CD4-positive, alpha-beta T cell treated with Interleukin-15 for 4 hours (primary cell): ENCODE data around the gene WNT7B.

Experiments used
- DNase-seq: peaks from one replicate; pipeline ENCODE4 v3.0.0-alpha.2; 2020; ENCODE audit warnings: low spot score

WNT7B gene

DNA sequence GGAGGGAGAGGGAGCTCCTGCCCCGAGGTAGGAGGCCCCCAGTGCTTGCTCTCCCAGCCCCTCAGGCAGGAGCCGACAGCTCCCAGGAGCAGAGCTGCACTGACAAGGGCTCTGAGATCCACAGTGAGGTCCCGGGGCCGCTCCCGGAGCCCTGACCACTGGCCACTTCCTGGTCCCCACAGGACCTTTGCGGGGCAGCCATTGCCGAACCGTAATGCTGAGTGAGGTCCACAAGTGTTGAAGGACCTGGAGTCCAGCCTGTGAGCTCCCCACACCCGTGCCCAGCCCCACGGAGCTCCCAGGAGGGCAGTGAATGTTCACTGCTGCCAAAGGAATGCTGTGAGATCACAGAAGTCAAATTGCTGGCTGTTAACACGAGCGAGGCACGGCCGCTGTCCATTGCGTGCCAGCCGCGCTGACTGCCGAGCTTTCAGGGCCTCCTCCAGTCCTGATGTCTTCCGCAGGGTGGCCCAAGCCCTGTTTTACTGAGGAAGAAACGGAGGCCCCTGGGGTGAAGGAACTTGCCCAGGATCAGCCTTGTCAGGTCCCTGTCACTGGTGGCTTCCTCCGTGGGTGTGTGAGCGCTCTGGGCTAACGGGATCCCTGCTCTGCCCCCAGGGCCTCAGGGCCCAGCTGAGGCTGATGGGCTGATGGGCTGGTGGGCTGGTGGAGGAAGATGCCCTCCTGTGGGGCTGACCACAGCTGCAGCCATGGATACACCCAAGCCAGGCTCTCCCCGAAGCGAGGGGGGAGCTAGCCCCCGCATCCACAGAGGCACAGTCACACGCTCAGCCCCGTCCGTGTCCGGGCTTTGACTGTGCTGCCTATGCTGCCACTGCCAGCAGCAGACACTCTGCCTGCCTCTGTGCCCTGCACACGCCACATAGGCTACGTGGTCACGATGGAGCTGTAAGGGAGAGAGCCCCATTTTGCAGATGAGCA lies 70.8 kb downstream of the WNT7B start:
- DNase-seq = no peak

DNA sequence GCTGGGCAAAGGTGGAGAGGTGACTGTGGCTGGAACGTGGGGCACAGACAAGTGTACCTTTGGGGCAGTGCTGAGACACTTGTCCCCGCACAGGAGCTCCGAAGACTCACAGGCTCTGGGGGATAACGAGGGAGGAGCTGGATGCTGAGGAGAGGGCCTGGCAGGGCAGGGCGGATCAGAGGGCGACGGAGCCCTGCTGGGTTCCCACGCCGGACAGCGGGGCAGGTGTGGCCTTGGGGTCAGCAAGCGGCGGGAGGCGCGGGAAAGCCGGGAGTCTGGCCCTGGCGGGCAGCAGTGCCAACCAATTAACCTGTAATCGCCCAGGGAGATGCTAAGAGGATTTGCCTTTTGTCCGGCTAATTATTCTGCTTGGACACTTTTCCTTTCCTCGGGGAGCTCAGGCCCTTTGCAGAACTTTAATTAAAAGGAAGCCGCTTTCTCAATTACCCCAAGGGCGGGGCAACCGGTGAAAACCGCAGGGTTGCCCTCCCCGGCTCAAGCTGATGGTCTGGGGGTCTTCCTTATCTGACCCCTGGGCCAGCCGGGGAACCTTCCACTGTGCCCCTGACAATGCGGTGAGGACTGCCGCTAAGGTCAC lies 71.5 kb downstream of the WNT7B start:
- no peak for DNase-seq

DNA sequence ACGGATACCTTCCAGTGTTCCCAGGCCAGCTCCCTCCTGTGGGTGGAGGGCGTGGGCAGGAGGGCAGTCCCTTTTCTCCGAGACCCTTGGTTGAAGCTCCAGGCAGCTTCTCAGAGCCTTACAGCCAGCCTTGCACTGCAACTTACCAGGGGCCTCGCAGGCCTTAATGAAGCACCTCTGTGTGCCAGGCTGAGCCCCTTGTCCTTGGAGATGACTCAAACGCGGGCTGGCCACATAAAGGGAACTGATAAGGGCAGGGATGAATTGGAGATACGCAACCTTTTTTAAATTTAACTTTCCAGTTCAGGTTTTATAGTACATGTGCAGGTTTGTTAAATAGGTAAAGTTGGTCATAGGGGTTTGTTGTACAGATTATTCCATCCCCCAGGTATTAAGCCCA lies 72.7 kb downstream of the WNT7B start:
- DNase-seq = no peak

DNA sequence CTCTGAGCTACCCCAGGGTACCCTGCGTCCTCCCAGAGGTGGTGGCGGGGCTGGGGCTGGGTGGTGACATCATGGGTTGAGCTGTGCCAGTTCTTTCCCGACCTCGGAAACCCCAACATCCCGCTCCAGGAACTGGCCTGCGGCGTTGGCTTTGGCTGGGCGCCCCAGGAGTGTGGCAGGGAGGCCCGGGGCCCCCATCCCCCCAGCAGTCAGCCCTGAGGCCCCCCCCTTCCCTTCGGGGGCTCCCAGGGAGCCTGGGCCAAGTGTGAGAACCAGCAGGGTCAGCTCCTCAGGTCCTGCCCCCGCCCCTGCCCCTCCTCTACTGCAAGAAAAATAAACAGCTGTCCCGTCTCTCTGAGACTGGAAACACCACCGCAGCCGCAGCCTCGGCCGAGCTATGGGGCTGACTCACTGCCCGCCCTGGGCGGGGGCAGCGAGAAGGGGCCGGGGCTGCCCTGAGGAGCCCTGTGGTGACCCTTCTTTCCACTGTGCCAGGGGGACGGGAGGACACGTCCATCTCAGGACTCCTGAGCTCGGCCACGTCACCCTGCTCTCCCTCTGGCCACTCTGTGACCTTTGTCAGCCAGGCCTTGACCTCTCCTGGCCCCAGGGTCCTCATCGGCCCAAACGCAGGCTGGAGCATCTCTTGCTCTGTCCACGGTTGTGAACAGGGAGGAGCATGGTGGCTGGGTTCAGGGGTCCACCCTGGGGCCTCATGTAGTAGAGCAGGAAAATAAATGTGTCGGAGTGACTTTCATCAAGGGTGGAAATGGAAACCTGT lies 73.4 kb downstream of the WNT7B start:
- DNase-seq = no peak

DNA sequence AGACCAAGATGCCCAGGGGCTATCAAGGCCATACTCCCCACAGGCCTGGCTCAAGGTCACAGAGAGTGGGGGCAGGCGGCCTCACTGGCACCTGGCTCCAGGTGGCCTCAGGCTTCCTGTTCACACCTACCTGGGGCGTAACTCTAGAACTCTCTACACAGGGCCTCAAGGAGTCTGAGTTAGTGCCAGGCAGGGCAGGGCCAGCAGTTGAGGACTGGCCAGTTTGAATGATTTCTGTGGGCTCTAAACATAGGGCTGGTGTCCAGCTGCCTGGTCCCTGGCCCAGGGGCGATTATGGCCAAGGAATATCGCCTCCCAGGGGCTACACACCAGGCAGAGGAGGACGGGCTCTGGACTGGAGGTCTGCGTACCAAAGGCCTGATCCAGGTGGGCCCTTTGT lies 79.2 kb downstream of the WNT7B start:
- DNase-seq = no peak

DNA sequence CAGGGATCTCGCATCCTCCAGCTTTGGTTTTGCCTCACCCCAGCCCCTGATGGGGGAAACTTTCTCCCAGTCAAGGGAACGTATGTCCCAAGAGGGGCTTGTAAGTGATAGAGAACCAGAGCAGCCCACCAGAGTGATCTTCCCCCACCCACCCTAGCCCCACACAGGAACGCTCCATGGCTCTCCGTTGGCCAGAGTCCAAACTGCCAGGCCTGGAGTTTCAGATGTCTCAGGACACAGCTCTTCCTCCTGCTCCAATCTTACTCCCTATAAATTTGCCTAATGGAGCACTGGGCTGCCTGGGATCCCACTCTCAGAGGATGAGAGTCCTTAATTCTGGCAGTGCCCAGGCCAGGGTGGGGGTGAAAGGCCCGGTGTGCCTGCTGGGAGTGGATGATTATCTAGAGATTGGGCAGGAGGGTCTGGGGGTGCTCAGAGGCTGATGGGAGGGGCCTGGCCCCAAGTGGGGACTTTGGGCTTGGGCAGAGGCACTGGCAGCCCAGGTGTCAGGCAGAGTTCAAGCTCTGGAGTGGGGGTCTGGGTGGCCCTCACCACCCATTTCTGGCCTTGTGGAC lies 79.9 kb downstream of the WNT7B start:
- no peak for DNase-seq

DNA sequence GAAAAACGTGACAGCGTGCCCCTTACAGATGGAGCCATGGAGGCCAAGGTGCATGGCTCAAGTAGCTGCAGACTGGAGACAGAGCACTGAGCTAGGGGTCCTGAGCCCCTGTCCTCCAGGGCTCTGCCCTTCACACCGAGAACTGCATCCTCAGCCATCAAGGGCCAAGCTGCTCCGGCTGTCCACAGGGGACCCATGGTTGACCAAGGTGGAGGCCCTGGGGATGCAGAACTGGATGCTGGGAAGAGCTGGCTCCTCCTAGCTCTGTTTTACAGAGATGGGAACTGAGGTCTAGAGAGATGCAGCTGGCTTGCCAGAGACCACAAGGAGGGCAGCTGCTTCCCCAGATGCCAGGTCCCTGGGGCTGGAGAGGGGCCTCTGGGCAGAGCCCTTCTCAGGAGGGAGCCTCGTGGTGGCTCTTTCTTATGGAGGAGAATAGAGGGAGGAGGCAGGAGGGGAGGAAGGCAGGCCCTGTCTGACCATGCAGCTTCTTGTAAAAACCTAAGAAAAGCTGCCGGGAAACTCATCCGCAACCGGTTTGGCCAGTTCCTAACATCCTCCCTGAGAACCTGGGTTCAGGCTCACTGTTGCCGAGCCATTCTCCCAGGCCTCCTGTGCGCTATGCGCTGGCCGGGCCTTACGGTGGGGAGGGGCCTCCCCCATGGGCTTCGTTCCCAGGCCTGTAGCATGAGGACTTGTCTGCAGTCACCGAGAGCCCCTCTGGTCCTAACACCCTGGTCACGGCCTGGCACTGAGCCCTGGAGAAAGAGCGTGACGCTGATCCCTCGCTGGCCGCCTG lies 80.6 kb downstream of the WNT7B start:
- DNase-seq = no peak

DNA sequence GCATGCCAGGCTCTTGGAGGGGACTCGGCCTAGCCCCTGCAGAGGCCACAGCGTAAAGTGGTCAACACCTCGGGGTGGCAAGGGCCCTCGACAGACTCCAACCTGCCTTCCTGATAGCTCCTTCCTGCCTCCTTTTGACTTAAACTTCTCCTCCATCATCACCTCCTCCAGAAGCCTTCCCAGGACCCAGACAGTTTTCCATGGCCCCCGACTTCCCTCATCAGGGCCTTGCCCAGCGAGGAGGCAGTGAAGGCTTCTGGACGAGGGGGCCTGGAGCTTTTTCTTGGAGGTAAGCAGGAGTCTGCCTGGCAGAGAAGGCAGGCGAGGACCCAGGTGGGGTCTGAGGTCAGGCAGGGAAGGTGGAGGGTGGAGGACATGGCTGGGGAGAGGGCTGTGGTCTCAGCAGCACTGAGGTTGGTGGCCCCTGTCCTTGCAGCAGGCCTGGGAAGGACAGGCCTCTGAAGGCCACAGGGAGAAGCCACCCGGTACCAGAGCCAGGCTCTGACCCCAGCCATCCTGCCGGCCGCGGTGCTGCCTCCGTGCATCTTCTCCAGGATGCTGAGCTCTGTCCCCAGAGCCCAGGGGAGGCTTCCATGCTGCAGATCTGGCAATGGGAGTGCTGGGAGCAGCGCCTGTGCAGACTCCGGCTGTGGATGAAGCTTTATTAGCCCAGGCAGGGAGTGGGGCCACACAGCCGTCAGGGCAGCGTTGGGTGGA lies 81.4 kb downstream of the WNT7B start:
- DNase-seq = no peak

DNA sequence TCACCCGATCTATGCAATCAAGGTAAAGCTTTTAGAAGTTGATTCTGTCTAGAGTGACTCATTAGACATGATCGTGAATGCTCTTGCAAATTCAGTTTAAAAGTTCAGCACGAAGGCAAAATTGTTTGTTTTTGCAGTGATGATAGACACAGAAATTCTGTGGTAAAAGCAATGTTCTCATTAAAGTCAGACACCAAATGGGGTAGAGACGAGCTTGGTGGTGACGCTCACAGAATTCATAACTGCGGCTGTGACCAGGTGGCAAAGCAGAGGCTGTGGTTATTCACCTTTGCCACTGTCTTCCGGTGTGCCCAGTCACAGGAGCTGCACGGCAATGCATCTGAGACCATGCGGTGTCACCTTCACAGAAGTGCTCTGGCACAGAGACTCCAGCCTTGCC lies 83.4 kb downstream of the WNT7B start:
- no peak for DNase-seq

DNA sequence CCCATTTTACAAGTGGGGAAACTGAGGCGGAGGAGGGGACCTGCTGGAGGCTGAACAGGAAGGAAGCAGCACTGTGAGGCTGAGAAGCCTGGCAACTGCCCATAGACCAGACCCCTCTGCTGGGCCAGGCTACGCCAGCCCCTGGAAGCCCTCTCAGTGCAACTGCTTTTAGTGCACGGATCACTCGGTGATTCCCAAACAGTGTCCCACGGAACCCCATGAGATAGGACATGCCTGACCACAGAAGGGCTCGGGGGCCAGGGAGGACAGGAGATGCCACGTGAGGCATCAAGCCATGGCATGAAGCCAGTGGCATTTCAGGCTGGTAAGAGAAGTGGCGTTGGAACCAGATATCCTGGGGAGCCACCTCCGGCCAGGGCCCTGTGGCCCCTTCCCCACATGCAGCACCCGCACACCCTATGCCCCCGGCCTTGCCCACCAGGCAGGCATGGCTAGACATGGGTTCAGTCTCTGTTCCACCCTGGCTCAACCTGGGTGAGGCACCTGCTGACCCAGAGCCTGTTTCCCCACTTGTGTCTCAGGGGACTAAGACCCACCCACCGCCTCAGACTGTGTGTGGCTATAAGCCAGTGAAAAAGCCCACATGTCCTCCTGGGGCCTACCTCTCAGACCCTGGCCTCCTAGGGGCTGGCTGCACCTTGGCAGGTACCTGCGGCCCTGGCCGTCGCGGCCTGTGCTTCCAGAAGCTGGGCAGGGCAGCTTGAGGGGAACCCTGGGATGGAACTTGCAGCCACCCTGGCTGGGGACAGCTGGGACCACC lies 84.1 kb downstream of the WNT7B start:
- no peak for DNase-seq

DNA sequence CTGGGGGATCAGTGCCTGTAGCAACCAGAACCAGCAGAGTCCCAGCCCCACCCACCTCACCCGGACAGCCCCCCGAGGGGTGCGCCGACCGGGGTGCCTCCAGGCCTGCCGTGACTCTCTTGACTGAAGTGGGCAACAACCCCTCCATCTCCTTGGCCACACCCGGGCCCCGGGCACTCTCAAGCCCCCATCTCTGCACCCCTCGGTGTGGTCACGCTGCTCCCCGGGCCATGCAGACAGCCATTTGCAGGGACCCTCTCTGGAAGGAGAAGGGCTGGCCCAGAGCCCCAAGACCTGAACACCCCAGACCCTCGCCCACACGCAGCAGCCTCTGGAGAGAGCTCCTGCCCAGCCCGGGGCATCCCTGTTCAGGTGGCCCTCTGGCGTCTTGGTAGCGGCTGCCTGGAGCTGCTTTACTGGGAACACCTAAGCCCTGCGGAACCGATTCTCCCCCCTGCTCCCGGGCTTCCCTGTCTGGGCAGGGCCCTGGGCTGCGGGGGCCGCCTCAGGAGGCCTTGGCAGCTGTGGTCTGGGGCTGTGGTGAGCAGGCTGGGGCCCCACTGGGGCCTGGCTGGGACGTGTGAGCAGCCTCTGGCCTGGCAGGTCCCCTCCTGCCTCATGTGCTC lies 84.9 kb downstream of the WNT7B start:
- no peak for DNase-seq

DNA sequence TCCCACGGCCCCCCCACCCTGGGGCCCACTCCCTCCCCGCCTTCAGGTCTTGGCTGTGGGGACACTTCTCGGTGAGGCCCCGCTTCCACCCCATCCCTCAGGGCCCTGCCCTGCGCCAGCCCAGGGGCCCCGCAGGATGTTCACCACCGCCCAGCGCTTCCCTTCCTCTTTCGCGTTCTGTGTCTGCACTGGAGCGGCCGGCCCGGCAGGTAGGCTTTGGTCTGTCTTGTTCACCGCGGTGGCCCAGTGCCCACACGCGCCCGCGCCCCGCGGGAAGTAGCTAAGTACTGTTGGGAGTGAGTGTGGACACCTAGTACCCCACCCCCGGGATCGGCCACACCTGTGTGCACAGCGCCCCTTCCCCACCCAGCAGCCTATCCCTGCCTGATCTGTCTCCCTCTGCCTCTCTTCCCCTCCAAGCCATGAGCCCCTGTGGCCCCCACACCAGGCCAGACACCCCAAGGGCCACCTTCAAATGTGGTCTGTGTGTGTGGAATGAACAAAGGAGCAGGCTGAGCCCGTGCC lies 85.4 kb downstream of the WNT7B start:
- DNase-seq = no peak

DNA sequence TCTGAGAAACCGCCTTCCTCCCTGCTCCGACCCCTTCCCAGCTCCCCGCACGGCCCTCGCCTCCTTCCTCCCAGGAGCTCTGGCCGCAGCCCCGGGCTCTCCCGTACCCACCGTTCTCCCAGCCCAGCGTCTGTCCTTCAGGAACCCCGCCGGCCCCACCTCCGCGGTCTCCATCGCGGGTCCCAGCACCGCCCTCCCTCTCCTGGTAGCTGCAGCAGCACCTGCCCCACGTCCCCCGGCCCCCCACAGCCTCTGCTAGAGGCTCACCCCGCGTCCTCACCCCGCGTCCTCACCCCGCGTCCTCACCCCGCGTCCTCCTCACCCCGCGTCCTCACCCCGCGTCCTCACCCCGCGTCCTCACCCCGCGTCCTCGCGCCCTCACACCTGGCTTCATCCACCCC lies 85.9 kb downstream of the WNT7B start:
- no peak for DNase-seq

DNA sequence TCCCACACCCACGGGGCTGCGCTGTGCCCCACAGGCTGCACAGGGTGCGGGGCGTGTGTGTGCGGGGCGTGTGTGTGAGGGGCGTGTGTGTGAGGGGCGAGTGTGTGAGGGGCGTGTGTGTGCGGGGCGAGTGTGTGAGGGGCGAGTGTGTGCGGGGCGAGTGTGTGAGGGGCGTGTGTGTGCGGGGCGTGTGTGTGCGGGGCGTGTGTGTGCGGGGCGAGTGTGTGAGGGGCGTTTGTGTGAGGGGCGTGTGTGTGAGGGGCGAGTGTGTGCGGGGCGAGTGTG lies 86.7 kb downstream of the WNT7B start:
- no peak for DNase-seq

DNA sequence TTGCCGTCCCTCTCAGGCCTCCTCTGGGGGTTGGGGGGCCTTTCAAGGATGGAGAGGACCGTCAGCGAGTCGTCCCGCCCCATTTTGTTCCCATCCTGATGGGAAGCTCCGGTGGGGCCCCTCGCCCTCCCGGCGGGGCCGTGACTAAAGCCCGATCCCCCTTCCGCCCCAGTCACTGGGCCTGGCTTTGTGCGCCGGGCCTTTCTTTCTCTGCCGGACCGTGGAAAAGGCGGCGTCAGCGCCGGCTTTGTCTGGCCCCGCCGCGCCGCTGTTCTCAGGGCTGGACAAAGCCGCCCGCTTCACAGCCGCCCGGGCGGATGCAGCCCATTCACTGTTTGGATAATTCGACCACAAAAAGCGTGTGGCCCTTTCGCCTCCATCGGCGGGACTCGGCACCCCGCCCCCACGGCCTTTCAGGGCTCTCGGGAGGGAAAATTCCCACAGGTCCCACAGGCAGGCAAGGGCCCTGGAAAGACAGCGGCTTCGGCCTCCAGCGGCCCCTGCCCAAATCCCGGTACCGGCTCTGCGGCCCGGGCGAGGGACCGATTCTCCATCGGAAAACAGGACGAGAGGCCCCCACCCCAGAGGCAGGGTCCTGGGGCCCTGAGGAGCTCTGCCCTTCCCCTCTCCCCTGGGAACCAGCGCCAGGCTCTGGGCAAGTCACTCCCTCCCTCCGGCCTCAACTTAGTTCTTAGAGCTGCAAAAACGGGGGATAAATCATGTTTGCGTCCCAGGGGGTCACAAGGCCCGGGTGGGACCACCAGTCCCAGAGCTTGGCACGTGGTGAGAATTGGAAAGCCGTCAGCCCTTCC lies 87.2 kb downstream of the WNT7B start:
- DNase-seq = no peak

DNA sequence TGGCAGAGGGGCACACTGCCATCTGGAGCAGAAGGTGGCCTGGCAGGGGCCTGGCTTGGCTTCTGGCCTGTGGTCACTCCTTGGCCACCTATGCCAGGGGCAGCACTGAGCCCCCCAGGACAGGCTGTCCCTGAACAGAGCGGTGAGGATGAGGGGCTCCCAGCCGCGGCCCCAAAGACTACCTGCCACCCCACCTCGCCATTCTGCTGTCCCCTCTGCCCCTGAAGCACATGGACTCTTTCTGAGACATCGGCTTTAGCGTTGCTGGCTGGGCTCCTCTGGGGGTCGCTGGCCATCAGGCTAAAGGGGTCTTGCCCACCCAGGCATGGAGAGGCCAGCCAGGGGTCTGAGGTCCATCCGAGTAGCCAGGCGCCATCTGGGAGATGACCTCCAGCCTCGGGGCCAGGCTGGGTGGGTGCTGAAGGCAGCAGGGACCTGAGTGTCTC lies 87.8 kb downstream of the WNT7B start:
- DNase-seq = no peak

DNA sequence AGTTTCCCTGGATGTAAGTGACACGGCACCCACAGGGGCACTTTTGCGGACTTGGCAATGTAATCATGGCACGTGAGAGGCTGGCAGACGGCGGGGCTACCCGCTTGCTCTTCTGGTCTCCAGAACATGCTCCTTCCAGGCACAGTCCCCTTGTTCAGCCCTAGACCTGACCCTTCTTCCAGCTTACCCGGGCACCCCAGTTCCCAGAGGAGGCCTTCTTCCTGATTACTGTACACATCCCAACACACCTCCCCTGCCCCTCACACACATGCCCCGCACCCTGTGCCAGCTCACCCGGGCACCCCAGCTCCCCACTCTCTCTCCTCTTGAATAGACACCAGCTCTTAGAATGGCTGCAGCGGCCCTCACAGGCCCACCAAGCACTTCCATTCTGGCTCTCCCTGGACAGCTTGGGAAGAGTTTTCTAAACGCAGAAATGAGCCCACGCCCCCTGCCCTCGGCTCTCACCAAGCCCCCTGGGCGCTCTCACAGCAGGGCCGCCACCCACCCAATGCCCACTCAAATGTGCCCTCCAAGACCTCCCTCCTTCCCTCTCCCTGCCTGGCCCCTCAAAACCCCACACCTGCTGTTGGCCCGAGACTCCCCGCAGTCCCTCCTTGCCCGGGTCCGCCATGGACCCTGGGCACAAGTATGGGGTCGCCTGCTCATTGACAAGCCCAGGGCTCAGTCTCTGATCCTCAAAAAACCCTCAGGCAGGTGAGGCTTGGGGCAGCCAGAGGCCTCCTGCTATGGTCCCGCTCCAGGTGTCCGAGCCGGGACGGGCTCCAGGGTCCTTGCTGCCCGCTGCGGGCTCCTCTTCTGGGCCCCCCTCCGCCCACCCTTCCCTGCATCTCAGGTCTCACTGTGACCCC lies 88.5 kb downstream of the WNT7B start:
- DNase-seq = no peak
